Stimulated activated naive CD8-positive, alpha-beta T cell treated with anti-CD3 and anti-CD28 coated beads, Interleukin-15, amount 100 ng/mL, for 72 hours (primary cell): Measurements from ENCODE around the gene FOXD4L6.
"Not testable (repeated sequence)": the region's sequence is repeated elsewhere in the genome, so short reads cannot be mapped to it uniquely, and the experiment has no call there.

Experiments used
- ATAC-seq: fragments of 150-1000 bp; cut with Tn5 transposase; 2 replicates; pipeline ENCODE4 v1.10.0; 2021; ENCODE audit warnings: mild to moderate bottlenecking, moderate library complexity
- DNase-seq, 2 donors: peaks; one replicate each; pipeline ENCODE4 v3.0.0; 2021 to 2022
- H3K27ac Mint-ChIP-seq, 2 donors: one replicate each; pipeline ENCODE4 v1.8.0; 2022; ENCODE audit warnings: mild to moderate bottlenecking in 2 of 2, mixed read lengths in 2 of 2, moderate library complexity in 2 of 2
- H3K27me3 Mint-ChIP-seq: one replicate; pipeline ENCODE4 v1.8.0; 2022; ENCODE audit warnings: mixed read lengths
- H3K4me1 Mint-ChIP-seq: one replicate; pipeline ENCODE4 v1.8.0; 2022; ENCODE audit warnings: mild to moderate bottlenecking, mixed read lengths
- H3K4me3 Mint-ChIP-seq, 2 donors: one replicate each; pipeline ENCODE4 v1.8.0; 2022; ENCODE audit warnings: mild to moderate bottlenecking in 2 of 2, mixed read lengths in 2 of 2, moderate library complexity in 1 of 2
- H3K9me3 Mint-ChIP-seq, 2 donors: one replicate each; pipeline ENCODE4 v1.8.0; 2022; ENCODE audit warnings: mixed read lengths in 2 of 2

The FOXD4L6 gene

GRCh38 chr9:41109253-41109652, 19.2 kb downstream of the FOXD4L6 start:
- not testable (repeated sequence) for H3K4me1 Mint-ChIP-seq

DNA sequence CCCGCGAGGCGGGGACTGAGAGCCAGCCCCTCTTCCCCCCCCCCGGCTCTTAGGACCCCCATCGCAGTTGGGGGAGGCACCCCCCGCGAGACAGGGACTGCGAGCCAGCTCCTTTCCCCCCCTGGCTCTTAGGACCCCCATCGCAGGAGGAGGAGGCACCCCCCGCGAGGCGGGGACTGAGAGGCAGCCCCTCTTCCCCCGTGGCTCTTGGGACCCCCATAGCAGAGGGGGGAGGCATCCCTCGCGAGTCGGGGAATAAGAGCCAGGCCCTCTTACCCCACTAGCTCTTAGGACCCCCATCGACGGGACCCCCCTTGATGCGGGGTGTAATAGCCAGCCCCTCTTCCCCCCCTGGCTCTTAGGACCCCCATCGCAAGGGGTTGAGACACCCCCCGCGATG, 19.7 kb downstream of the FOXD4L6 start:
- not testable (repeated sequence) for H3K27ac Mint-ChIP-seq, H3K4me3 Mint-ChIP-seq, H3K4me1 Mint-ChIP-seq, H3K27me3 Mint-ChIP-seq, H3K9me3 Mint-ChIP-seq, DNase-seq
- peak; percentile 4 for ATAC-seq

More at GRCh38 chr9:41109253-41109652, 19.2 kb downstream of the FOXD4L6 start:
- peak in 1 of 2 donors; percentile 33 for DNase-seq
- peak; percentile 60 for ATAC-seq
- not testable (repeated sequence) for H3K4me3 Mint-ChIP-seq, H3K27me3 Mint-ChIP-seq, H3K27ac Mint-ChIP-seq, H3K9me3 Mint-ChIP-seq

DNA sequence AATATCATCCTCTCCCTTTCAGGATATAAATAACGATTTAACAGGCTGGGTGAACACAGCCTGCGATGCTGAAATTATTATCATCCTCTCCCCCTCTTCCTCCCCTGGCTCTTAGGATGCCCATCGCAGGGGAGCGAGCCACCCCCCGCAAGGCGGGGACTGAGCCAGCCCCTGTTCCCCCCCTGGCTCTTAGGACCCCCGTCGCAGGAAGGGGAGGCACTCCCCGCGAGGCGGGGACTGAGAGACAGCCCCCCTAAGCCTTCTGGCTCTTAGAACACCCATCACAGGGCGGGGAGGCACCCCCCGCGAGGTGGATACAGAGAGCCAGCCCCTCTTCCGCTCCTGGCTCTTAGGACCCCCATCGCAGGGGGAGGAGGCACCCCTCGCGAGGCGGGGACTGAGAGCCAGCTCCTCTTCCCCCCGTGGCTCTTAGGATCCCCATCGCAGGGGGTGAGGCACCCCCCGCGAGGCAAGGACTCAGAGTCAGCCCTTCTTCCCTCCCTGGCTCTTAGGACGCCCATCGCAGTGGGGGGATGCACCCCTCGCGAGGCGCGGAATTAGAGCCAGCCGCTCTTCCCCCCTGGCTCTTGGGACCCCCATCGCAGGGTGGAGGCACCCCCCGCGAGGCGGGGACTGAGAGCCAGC, 21.9 kb downstream of the FOXD4L6 start:
- H3K27me3 Mint-ChIP-seq, H3K9me3 Mint-ChIP-seq, H3K4me3 Mint-ChIP-seq, DNase-seq, H3K4me1 Mint-ChIP-seq, H3K27ac Mint-ChIP-seq: not testable (repeated sequence)
- ATAC-seq: peak; percentile 29

DNA sequence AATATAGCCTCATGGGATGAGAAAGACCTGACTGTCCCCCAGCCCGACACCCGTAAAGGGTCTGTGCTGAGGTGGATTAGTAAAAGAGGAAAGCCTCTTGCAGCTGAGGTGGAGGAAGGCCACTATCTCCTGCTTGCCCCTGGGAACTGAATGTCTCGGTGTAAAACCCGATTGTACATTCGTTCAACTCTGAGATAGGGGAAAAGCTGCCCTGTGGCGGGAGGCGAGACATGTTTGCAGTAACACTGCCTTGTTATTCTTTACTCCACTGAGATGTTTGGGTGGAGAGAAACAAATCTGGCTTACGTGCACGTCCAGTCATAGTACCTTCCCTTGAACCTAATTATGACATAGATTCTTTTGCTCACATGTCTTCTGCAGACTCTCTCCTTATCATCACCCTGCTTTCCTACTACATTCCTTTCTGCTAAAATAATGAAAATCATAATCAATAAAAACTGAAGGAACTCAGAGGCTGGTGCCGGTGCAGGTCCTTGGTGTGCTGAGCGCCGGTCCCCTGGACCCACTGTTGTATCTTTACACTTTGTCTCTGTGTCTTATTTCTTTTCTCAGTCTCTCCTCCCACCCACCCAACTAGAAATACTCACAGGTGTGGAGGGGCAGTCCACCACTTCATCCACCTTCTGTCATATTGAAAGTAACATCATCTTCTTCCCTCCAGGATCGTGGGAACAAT, 22.8 kb downstream of the FOXD4L6 start:
- not testable (repeated sequence) for DNase-seq, H3K4me1 Mint-ChIP-seq, H3K4me3 Mint-ChIP-seq, H3K9me3 Mint-ChIP-seq, H3K27me3 Mint-ChIP-seq, H3K27ac Mint-ChIP-seq, ATAC-seq

DNA sequence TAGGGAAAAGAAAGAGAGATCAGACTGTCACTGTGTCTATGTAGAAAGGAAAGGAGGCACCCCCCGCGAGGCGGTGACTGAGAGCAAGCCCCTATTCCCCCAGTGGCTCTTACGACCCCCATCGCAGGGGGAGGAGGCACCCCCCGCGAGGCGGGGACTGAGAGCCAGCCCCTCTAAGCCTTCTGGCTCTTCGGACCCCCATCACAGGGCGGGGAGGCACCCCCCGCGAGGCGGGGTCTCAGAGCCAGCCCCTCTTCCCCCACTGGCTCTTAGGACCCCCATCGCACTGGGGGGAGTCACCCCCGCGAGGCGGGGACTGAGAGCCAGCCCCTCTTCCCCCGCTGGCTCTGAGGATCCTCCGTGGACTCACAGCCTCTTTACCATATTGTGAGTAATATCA, 23.9 kb downstream of the FOXD4L6 start:
- peak; percentile 16 for ATAC-seq
- H3K4me3 Mint-ChIP-seq, H3K27me3 Mint-ChIP-seq, H3K4me1 Mint-ChIP-seq, H3K9me3 Mint-ChIP-seq, DNase-seq, H3K27ac Mint-ChIP-seq: not testable (repeated sequence)

- H3K4me3 Mint-ChIP-seq, H3K27ac Mint-ChIP-seq, H3K9me3 Mint-ChIP-seq, H3K27me3 Mint-ChIP-seq, ATAC-seq, H3K4me1 Mint-ChIP-seq, DNase-seq: not testable (repeated sequence)
Observed at GRCh38 chr9:41100508-41100907, 28.0 kb downstream of the FOXD4L6 start.

GRCh38 chr9:41098759-41099158, 29.7 kb downstream of the FOXD4L6 start:
- ATAC-seq: peak; percentile 90
- H3K27me3 Mint-ChIP-seq, H3K4me1 Mint-ChIP-seq, H3K9me3 Mint-ChIP-seq, H3K4me3 Mint-ChIP-seq, DNase-seq, H3K27ac Mint-ChIP-seq: not testable (repeated sequence)

GRCh38 chr9:41095060-41095459, 33.4 kb downstream of the FOXD4L6 start:
- not testable (repeated sequence) for ATAC-seq, H3K27ac Mint-ChIP-seq, H3K4me3 Mint-ChIP-seq, H3K4me1 Mint-ChIP-seq, DNase-seq, H3K9me3 Mint-ChIP-seq, H3K27me3 Mint-ChIP-seq

- H3K4me1 Mint-ChIP-seq, H3K27ac Mint-ChIP-seq, H3K27me3 Mint-ChIP-seq, ATAC-seq, DNase-seq, H3K4me3 Mint-ChIP-seq, H3K9me3 Mint-ChIP-seq: not testable (repeated sequence)
Observed at GRCh38 chr9:41094010-41094773, 34.3 kb downstream of the FOXD4L6 start.

- not testable (repeated sequence) for H3K9me3 Mint-ChIP-seq, ATAC-seq, DNase-seq, H3K4me1 Mint-ChIP-seq, H3K27ac Mint-ChIP-seq, H3K4me3 Mint-ChIP-seq
- peaks cover 23% of the 10 kb centered on the region for H3K27me3 Mint-ChIP-seq
Observed at GRCh38 chr9:41090922-41091321, 37.6 kb downstream of the FOXD4L6 start.

GRCh38 chr9:41090386-41090785, 38.1 kb downstream of the FOXD4L6 start:
- DNase-seq, H3K27ac Mint-ChIP-seq, ATAC-seq, H3K4me3 Mint-ChIP-seq, H3K9me3 Mint-ChIP-seq, H3K4me1 Mint-ChIP-seq: not testable (repeated sequence)
- peaks cover 28% of the 10 kb centered on the region for H3K27me3 Mint-ChIP-seq

GRCh38 chr9:41088450-41089059, 39.9 kb downstream of the FOXD4L6 start:
- H3K9me3 Mint-ChIP-seq, H3K27ac Mint-ChIP-seq, DNase-seq, H3K4me1 Mint-ChIP-seq, H3K4me3 Mint-ChIP-seq: not testable (repeated sequence)
- peaks cover 30% of the 10 kb centered on the region for H3K27me3 Mint-ChIP-seq
- peak; percentile 79 for ATAC-seq

GRCh38 chr9:41087929-41088328, 40.6 kb downstream of the FOXD4L6 start:
- not testable (repeated sequence) for H3K4me1 Mint-ChIP-seq, H3K4me3 Mint-ChIP-seq, ATAC-seq, DNase-seq, H3K9me3 Mint-ChIP-seq, H3K27ac Mint-ChIP-seq
- peaks cover 32% of the 10 kb centered on the region for H3K27me3 Mint-ChIP-seq

DNA sequence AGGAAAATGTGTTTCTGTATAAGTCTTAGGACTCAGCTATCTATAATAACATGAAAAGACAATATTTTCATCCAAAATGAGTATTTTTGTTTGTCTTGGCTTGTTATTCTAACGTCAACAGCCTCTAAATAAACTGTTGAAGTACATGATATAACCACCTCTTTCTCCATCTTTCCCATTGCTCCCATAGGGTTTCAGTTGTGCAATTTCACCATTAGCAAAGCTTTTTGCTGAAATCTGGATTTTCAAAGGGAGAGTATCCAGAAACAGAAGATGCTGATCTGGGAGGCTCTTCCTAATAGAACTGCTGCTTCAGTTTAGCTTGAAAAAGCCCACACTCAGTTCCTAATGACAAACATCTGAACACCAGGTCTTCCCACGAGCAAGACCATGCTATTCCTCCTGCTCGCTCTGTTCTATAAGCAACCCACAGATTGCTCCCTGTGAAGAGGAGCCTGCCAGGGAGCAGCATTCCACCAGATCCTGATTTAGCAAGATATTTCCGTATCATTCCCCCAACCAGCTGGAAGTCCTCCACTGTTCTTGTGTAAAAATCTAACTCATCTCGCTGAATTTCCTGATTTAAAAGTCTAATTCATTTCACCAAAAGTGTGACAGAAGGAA, 41.2 kb downstream of the FOXD4L6 start:
- ATAC-seq, H3K9me3 Mint-ChIP-seq, H3K4me3 Mint-ChIP-seq, H3K27ac Mint-ChIP-seq, H3K4me1 Mint-ChIP-seq, DNase-seq: not testable (repeated sequence)
- peaks cover 39% of the 10 kb centered on the region for H3K27me3 Mint-ChIP-seq

DNA sequence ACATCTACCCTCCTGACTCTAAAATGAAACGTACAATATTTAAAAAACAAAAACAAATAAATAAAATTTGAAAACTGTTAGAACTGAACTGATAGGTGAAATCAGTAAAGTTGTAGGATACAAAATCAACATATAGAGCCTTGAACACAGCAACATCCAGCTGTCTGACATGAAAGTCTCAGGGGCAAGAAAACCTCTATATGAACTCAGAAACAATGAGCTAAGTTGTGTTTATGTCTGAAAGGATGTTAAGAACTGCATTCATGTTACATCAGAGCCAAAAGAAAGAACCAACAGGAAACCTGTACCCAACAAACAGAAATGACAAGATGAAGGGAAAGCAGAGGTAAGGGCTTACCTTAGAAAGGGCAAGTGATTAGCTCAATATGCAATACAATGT, 41.8 kb downstream of the FOXD4L6 start:
- ATAC-seq, H3K9me3 Mint-ChIP-seq: not testable (repeated sequence)

More for the DNA sequence above, 41.8 kb downstream of the FOXD4L6 start:
- not testable (repeated sequence) for H3K27ac Mint-ChIP-seq, DNase-seq, H3K4me3 Mint-ChIP-seq, H3K4me1 Mint-ChIP-seq
- peaks cover 42% of the 10 kb centered on the region for H3K27me3 Mint-ChIP-seq
